Adipose tissue (tissue), 3 donors: ENCODE results near the gene TMEM175. TPM values are rescaled to one million over a fixed set of nuclear protein-coding genes. Genes with fewer than 3 reads are reported as not detected.

Source experiments
- H3K27ac ChIP-seq: one replicate; pipeline ENCODE4 v1.5.1; 2013; ENCODE audit warnings: low read depth, low read length
- WGBS, 3 donors: extraction: QIAGEN DNeasy Blood & Tissue Kit; methylation state at CpG; one replicate each; pipeline ENCODE4 v1.1.7; 2013; 5-methylcytosine and 5-hydroxymethylcytosine counted together
- polyA plus RNA-seq, 3 donors: library from polyadenylated mRNA; stranded (reverse); fragments of 200-250 nt; gene quantifications; one replicate each; pipeline ENCODE4 v1.2.3, GENCODE V29; 2013
- donor health status: healthy with polysubstance abuse.
- donor health status: Bipolar disorder and iron deficiency.
- donor health status: healthy.

TMEM175 gene
- polyA plus RNA-seq, 3 donors, result 13.8 to 33.2 (median 22.7) TPM

DNA sequence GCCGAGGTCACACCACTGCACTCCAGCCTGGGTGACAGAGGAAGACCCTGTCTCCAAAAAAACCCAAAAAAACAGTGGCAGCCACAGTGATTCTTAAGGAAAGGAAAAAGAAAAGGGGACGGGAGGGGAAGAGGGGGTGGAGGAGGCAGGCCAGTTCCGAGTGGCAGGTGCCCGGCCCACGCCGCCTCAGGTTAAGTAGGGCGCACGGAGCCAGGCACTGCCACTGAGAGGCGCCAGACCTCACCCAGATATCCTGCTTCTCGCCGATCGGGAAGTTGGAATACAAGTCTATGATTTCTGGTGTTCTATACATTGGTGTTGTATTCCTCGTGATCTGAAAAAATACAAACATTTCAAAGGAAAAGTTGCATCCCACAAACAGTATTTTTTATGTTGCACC lies 36.0 kb upstream of the TMEM175 start:
- 91 to 93% (median 92%) methylated on average over 13 of the region's 13 CpGs for WGBS, 3 donors
- H3K27ac ChIP-seq, result no peak overlapping the region

DNA sequence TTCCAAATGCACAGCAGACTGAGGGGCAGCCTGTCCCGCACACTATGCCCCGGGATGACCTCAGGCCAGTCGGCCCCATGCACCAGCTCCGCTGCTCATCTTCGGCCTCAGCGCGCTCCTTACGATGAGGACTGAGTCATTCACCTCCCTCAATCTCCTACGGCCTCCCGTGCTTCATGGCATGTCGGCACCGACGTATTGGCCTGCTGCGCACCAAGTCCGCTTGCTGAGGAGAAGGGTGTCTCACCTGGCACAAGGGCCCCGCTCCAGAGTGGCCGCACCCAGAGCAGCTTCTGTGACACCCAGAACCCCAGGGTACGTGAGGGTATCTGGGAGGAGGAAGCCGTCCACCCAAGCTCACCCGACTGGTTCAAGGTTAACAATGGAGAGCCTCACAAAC lies 35.6 kb upstream of the TMEM175 start:
- WGBS, 3 donors, result 92 to 97% (median 96%) methylated on average over 20 of the region's 20 CpGs

DNA sequence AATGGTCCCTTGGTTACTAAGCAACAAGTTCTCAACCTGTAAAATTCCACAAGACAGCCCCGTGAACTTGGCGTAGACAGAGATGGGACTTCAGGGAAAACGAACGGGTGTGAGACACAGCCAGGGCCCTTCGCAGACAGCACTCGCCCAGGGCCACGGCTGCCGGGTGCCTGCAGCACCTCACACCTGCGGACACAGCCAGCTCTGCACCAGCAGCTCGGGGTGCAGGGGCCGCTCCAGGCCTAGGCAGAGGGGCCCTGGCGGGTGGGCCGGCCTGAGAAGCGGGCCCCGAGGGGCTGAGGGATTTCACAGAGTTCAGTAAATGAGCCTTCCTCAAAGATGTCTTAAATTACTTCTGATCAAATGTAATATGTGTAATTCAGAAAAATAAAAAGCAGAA lies 34.1 kb upstream of the TMEM175 start:
- no peak overlapping the region for H3K27ac ChIP-seq
- 91 to 95% (median 91%) methylated on average over 15 of the region's 15 CpGs for WGBS, 3 donors

More for the DNA sequence above, 35.6 kb upstream of the TMEM175 start:
- H3K27ac ChIP-seq, result no peak overlapping the region

DNA sequence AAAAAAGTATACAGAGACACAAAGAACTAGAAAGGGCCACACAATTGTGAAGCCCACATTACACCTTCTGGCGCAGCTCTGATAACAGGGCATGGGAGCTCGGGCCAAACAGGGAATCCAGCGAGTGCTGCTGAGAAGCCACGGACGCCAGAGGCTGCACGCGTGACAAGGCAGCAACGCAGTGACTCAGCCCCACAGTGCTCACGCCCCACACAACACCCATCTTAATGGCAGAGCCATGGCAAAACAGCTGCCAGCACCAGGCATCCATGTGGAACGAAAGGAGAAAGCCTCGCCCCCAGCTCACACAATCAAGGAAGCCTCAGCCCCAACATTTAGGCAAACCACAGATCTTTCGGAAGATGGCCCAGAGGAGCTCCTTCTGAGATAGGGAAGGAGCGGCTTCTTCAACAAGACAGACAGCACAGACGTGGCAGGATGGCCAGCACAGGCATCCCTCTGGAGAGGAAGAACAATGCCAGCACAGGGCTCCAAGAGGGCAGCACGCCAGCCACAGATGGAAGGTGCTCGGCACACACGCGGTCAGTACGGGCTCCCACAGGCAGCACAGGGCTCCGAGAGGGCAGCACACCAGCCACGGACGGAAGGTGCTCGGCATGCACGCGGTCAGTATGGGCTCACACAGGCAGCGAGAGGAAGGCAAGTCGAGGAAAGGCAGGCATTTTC lies 33.2 kb upstream of the TMEM175 start:
- H3K27ac ChIP-seq, result no peak overlapping the region
- WGBS, 3 donors, result 92 to 93% (median 93%) methylated on average over 27 of the region's 27 CpGs

DNA sequence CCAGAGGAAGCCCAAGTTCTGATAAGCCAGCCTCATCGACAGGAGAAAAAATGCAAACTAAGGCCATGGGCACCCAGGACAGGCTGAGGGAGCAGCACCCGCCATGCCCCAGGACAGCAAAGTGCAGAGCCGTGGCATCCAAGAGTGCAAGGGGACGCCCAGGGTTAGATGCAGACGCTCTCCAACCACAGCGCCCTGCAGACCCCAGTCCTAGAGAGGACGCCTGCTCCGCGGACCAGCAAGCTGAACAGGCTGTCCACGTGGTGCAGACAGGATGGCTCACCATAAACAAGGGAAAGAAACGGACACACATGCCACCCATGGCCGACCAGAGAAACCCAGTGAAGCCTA lies 32.7 kb upstream of the TMEM175 start:
- H3K27ac ChIP-seq, result no peak overlapping the region
- 89 to 93% (median 92%) methylated on average over 12 of the region's 12 CpGs for WGBS, 3 donors

DNA sequence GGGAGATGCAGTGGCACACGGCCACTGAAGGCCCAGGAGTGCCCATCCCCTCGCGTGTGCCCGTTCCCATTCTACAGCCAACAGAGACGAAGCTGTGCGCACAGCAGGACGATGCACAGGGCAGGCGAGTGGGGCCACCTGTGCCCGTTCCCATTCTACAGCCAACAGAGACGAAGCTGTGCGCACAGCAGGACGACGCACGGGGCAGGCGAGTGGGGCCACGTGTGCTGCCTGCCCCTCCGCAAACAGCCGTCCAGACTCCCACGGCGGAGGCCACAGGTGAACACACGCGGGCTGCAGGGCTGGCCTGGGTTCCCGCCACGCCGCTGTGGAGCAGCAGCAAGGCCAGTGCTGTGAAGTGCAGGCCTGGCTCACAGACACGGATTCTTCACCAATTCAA lies 32.2 kb upstream of the TMEM175 start:
- WGBS, 3 donors, result 67 to 95% (median 92%) methylated on average over 26 of the region's 26 CpGs
- no peak overlapping the region for H3K27ac ChIP-seq

DNA sequence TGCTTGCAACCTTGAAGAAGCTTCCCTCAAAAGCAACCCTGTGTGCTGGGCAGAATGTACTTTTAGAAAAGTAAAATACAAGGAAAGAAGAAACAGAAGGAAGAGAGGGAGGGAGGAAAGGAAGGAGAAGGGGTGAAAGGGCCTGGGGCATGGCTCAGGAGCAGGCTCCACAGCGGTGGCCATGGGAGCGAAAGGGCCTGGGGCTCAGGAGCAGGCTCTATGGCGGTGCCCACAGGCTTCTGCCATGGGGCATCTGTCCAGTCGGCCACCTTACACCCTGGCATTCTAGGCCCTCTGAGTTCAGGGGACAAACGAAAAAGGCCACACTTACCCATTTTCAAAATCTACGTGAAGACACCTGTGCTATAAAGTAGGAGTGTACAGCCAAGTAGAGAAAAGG lies 31.5 kb upstream of the TMEM175 start:
- 93 to 97% (median 96%) methylated on average over 6 of the region's 6 CpGs for WGBS, 3 donors
- H3K27ac ChIP-seq, result no peak overlapping the region

DNA sequence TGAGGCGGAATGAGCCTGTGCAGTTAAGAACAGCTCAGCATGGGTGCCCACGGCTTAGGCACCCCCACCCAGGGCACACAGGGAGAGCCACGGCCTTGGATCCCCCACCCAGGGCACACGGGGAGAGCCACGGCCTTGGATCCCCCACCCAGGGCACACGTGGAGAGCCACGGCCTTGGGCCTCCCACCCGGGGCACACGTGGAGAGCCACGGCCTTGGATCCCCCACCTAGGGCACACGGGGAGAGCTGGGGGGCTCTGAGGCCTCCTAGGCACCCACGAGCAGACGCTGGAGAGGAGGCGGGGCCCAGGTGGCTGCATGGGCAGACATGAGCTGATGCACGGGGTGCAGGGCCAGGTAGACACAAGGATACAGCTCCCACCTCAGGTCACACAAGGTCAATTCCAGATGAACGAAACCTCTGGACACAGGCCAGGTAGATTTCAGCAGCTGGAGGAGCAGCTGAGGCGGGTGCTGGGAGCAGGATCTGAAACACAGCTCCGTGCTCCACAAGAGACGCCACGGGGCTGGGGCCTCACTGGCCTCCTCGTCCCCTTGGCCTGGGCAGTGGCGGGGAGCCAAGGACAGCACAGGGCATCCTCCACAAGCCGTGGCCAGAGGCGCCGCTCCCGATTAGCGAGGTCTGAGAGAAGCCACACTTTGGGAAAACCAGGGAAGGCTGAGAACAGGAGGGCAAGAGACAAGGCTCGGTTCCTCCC lies 30.9 kb upstream of the TMEM175 start:
- 73 to 92% (median 90%) methylated on average over 28 of the region's 28 CpGs for WGBS, 3 donors
- H3K27ac ChIP-seq, result no peak overlapping the region

DNA sequence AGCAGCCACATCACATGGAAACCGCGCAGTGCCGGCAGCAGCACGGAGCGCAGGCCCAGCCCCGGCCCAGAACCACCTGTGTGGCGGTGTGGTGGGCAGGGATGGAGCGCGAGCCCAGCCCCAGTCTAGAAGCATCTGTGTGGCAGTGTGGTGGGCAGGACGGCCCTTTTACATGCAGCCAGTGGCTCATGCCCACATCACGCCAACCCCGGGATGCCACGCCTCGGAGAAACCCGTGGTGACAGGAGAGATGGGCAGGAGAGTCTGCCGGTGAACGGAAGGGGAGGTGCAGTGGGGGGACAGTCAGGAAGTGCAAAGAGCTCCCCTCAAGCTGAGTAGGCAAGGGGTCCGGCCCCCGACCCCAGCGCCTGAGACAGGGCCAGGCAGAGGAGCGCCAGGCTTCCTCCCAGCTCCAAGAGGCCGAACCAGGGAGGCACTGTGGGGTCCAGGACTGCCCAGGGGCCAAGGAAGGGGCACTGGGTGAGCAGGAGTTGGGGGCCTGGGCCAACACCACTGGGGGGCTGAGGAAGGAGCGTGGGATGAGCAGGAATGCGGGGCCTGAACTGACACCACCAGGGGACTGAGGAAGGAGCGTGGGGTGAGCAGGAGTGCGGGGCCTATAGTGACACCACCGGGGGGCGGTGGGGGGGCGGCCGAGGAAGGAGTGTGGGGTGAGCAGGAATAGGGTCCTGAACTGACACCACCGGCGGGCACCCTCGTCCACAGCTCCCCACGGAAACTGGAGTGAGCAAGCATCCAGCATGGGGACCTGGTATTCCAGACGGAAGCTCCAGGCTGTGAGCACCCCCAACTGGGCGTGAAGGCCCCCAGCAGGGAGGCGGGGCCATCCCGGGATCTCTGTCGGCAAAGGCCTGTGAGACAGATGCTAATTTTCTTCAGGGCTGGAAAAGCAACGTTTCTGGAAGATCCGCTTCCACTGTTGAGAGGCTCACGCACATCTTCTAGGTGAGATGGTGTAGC lies 28.9 kb upstream of the TMEM175 start:
- H3K27ac ChIP-seq, result no peak overlapping the region
- 91% methylated on average over 38 to 42 of the region's 42 CpGs for WGBS, 3 donors

DNA sequence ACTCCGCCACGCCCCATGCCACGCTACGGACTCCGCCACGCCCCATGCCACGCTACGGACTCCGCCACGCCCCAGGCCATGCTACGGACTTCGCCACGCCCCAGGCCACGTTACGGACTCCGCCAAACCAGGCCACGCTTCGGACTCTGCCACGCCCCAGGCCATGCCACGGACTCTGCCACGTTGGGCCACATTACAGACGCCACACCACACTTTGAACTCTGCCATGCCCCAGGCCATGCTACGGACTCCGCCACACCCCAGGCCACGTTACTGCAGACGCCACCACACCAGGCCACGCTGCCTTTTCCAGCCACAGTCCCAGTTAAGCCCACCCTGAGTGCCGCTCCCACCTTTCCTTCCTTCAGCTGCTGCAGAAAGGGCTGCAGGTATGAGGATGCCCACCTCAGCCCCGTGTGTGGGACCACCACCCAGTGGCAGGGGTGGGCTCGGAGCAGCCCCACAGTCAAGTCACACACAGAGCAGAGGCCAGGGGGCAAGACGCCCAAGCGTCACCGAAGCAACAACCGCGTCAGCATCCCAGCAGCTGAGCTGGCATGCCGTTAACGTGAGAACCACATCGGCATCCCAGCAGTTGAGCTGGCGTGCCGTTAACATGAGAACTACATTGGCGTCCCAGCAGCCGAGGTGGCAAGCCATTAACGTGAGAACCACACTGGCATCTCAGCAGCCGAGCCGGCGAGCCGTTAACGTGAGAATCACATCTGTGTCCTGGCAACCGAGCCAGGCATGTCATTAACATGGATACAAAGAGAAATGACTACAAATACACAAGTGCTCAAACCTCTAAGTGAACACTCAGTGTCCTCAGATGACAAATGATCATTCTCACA lies 26.5 kb upstream of the TMEM175 start:
- WGBS, 3 donors, result 95 to 98% (median 97%) methylated on average over 48 to 49 of the region's 49 CpGs
- no peak overlapping the region for H3K27ac ChIP-seq

DNA sequence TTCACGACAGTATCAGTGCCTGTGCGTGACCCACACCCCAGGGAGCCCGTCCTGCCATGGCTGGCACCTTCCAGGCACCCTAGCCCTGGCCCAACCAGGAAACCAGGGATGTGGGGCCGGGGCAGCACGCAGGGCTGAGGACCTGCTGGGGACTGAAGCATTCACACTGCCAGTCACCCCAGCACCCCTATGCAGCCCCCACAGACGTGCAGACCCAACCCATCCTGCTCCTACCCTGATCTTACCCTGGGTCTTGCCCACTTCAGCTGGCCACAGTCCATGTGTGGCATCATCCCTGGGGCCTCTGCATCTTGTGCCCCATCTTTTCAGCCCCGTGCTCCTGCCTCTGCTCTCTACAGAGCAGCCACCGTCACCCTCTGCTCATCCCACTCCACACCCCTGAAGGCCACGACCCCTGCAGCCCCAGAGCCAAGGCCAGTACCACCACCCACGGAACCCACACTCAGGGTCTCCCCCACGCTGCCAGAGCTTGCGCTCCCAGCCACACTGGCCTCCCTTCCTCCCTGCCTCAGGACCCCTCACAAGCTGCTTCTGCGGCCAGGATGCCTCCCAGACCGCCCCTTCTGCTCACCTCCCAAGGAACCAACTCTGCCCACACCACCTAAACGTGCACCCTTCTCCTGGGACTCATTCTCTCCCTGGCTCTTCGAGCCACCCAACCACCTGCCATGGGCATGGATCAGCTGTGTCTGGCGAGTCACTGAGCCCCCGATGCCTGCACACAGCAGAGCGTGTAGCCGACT lies 25.7 kb upstream of the TMEM175 start:
- 93 to 98% (median 97%) methylated on average over 20 of the region's 20 CpGs for WGBS, 3 donors
- H3K27ac ChIP-seq, result no peak overlapping the region

DNA sequence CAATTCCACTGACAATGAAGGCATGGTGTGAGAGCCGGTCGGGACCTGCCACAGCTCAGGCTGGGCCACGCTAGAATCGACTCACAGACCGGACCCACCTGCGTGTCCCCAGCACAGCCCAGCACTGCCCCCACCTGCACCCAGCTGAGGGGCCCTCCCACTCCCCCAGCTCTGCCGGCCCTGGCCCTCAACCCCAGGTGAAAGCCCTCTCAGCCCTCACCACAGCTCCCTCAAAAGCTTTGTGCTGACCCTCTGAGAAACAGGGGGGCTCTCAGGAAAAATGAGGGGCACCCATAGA lies 25.2 kb upstream of the TMEM175 start:
- no peak overlapping the region for H3K27ac ChIP-seq
- WGBS, 3 donors, result 96 to 97% (median 97%) methylated on average over 7 of the region's 7 CpGs

DNA sequence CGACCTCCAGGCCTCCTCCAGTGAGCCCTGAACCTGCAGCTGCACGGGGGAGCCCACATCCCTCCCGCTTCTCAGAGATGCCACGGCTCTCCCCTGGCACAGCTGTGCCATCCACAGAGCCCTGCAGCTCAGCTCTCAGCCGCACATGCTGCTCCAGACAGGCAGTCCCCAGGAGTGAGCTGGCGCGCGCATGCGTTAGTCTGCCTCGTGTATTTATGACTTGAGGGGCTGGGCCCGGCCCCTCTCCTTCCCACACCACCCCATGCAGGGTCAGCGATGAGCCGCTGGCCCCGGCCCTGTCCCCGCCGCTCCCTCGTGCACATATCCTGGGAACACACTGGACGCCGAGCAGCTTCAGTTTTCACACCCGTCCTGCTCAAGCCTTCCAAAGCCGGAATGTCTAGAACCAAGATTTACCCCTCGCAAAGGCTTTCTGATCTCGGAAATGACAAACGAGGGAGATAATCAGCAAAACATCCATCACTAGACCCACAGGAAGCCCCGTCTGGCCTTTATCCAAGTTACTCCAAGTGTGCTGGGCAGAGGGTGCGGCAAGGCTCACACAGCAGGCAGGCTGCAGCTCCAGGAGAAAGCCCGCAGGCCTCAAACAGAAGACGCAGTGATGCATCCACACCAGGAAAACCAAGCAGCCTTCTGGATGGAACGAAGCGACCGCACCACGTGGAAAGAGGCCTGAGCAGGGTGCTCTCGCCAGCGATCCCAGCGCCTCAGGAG lies 24.4 kb upstream of the TMEM175 start:
- WGBS, 3 donors, result 75 to 83% (median 79%) methylated on average over 35 of the region's 35 CpGs
- no peak overlapping the region for H3K27ac ChIP-seq

DNA sequence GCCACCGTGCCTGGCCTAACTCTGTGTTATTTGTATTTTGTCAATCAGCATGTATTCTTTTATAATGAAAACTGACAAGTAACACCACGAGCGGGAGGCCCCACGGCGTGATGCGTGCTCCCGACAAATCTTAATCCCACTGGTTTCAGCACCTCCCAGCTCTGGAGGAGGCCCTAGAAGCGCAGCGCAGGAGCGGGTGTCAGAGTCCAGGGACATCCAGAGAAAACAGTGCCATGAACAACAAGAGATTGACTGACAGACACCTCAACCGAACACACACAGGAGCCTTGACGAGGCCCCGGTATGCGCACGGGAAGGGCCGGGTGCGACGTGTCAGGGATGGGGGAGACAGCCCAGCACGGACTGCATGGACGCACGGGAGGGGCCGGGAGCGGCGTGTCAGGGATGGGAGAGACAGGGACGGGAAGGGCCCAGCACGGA lies 23.1 kb upstream of the TMEM175 start:
- no peak overlapping the region for H3K27ac ChIP-seq
- WGBS, 3 donors, result 95% methylated on average over 26 of the region's 26 CpGs

DNA sequence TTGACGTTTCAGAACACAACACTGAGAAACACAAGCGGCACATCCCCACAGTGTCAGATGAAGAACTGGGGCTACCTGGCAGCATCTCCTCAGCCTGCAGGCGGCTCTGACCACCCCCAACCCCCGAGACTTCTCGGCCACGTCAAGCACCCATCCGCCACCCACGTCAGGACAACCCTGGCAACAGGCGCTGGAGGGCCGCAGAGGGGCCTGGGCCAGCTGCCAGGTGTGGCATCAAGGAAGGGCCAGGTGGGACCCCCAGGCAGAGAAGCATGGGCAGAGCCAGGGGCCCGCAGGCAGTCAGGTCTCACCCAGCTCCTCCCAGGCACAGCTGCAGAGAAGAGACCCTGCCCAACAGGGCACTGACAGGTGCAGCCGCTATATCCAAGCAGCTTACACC lies 22.4 kb upstream of the TMEM175 start:
- WGBS, 3 donors, result 95 to 96% (median 96%) methylated on average over 11 to 12 of the region's 12 CpGs
- H3K27ac ChIP-seq, result no peak overlapping the region

DNA sequence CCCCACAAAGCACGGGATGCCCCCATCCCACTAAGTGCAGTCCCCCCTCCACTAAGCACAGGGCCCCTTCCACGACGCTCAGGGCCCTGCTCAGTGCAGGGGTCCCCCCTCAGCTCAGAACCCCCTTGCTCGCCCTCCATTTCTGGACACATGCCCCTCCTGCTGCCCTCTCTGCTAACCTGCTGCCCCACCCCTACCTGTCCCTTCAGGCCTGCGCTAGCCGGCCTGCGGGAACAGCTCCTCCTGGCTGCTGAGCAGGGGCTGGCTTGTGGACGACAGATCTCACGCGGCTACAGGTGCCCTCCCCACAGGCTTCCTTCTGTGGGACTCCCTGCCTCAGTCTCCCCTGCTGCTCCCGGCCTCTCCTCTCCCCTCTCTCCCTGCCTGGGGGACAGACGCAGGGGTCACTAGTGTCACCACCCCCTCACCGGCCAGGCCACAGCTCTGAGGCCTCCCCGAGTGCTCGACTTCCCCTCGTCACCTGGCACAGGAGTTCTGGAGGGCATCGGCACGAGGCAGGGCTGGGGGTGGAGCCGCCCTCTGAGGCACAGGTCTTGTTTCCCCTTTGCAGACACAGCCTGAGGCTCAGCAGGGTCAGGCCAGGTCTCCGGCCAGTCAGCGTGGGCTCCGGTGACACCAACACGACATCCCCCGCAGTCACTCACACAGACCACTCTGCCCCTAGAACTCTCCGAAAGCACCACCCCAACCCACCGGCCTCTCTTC lies 21.7 kb upstream of the TMEM175 start:
- H3K27ac ChIP-seq, result no peak overlapping the region
- 95 to 96% (median 95%) methylated on average over 26 of the region's 26 CpGs for WGBS, 3 donors
